ENCODE results near the gene ANKRD37.
A peak's percentile ranks its signal among the peaks of the same experiment; 100 is the strongest.

ANKRD37 gene

GRCh38 chr4:185384061-185384460 lies 12.6 kb upstream of the ANKRD37 start:
- TF ChIP-seq, protein P1, sequence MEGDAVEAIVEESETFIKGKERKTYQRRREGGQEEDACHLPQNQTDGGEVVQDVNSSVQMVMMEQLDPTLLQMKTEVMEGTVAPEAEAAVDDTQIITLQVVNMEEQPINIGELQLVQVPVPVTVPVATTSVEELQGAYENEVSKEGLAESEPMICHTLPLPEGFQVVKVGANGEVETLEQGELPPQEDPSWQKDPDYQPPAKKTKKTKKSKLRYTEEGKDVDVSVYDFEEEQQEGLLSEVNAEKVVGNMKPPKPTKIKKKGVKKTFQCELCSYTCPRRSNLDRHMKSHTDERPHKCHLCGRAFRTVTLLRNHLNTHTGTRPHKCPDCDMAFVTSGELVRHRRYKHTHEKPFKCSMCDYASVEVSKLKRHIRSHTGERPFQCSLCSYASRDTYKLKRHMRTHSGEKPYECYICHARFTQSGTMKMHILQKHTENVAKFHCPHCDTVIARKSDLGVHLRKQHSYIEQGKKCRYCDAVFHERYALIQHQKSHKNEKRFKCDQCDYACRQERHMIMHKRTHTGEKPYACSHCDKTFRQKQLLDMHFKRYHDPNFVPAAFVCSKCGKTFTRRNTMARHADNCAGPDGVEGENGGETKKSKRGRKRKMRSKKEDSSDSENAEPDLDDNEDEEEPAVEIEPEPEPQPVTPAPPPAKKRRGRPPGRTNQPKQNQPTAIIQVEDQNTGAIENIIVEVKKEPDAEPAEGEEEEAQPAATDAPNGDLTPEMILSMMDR (conservative IDR thresholded peaks at IDR 0.05; ENCODE audit: low read length) = no peak
- no peaks in the 10 kb centered on the region for H3K36me3 ChIP-seq (ENCODE audit: insufficient read depth, low read length)
- peaks cover 7% of the 10 kb centered on the region; the same call in 1 of the 2 replicates for H3K9me3 ChIP-seq (ENCODE audit: insufficient read depth, low read depth, low read length)
- peak overlapping the region; percentile 14 for H3K9ac ChIP-seq (ENCODE audit: low read depth, low read length, poor library complexity, severe bottlenecking)
- peaks cover 18% of the 10 kb centered on the region for H3K4me1 ChIP-seq (ENCODE audit: insufficient read depth, low read length, poor library complexity, severe bottlenecking)
- peaks cover 11% of the 10 kb centered on the region for H3K27me3 ChIP-seq (ENCODE audit: insufficient read depth, low read length, poor library complexity, severe bottlenecking)
- no peaks in the 10 kb centered on the region for H3K79me2 ChIP-seq (ENCODE audit: insufficient read depth, low read length)
- no peaks in the 10 kb centered on the region for H4K20me1 ChIP-seq (ENCODE audit: insufficient read depth, low read length, poor library complexity, severe bottlenecking)
- no peak overlapping the region for H2AFZ ChIP-seq (ENCODE audit: low read length)
- no peaks in the 10 kb centered on the region for H3K9me2 ChIP-seq (replicated peaks; ENCODE audit: low read depth, low read length)
- H3K4me2 ChIP-seq (ENCODE audit: low read depth, low read length, poor library complexity, severe bottlenecking) = peak overlapping the region; percentile 45
- H3F3A ChIP-seq (ENCODE audit: low read depth) = no peaks in the 10 kb centered on the region
- peak overlapping the region; percentile 45 for H3K4me3 ChIP-seq (ENCODE audit: low read length, poor library complexity, severe bottlenecking)

DNA sequence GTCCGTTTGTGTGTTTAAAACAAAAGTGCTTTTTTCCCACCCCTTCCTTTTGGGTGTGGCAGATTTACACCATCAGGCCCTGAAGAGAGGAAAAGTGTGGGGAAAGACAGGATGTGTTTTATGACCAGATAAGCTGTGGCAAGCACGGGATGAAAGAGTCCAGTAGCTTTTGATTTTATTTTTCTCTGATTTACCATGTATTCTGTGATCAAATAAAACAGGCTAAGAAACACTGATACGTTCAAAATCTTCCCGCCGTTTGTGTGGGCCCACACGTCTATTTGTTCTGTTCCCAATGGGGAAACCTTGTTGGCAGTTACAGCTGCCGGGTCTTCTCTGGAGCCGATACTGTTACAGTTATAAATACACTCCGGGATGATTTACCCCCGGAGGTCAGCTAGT lies 11.7 kb upstream of the ANKRD37 start:
- Histone ChIP-seq H3K79me2 (ENCODE audit: insufficient read depth, low read length) (no peaks in the 10 kb centered on the region), H3K9me3 (ENCODE audit: insufficient read depth, low read depth, low read length) (peaks cover 7% of the 10 kb centered on the region; the same call in 1 of the 2 replicates), H2AFZ (ENCODE audit: low read length) (no peak overlapping the region), H3K9ac (ENCODE audit: low read depth, low read length, poor library complexity, severe bottlenecking) (no peak overlapping the region), H3K36me3 (ENCODE audit: insufficient read depth, low read length) (no peaks in the 10 kb centered on the region), H3K27me3 (ENCODE audit: insufficient read depth, low read length, poor library complexity, severe bottlenecking) (peaks cover 6% of the 10 kb centered on the region), H4K20me1 (ENCODE audit: insufficient read depth, low read length, poor library complexity, severe bottlenecking) (no peaks in the 10 kb centered on the region), H3K4me3 (ENCODE audit: low read length, poor library complexity, severe bottlenecking) (peak overlapping the region; percentile 45), H3K4me1 (ENCODE audit: insufficient read depth, low read length, poor library complexity, severe bottlenecking) (peaks cover 18% of the 10 kb centered on the region), H3F3A (ENCODE audit: low read depth) (no peaks in the 10 kb centered on the region), H3K4me2 (ENCODE audit: low read depth, low read length, poor library complexity, severe bottlenecking) (peak overlapping the region; percentile 45), H3K9me2 (replicated peaks; ENCODE audit: low read depth, low read length) (no peaks in the 10 kb centered on the region)
- no peak for TF ChIP-seq EZH2phosphoT487 (IDR thresholded peaks at IDR 0.05; ENCODE audit: borderline replicate concordance)
- TF ChIP-seq, protein P1 (conservative IDR thresholded peaks at IDR 0.05; ENCODE audit: low read length) = no peak

DNA sequence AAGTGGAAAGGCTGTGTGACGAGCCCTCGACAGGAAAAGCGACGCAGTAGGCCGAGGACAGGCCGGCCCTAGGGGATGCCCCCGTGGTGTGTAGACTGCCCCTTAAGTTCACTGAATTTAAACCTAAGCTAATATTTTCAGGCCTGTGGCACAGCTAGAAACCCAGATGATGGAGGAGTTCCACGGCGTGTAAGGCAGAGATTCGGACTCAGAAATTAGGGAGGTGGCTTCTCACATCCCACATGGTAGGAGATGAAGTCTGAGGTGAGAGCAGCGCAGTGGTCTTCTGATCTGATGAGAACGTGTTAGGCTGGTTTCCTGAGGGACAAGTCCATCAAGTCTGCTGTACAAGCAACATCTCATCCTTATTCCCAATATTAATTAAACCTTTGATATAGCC lies 8.7 kb upstream of the ANKRD37 start:
- H2AFZ ChIP-seq (ENCODE audit: low read length) = no peak overlapping the region
- H3F3A ChIP-seq (ENCODE audit: low read depth) = peaks cover 2% of the 10 kb centered on the region; the same call in 1 of the 2 replicates
- H3K4me1 ChIP-seq (ENCODE audit: insufficient read depth, low read length, poor library complexity, severe bottlenecking) = peaks cover 18% of the 10 kb centered on the region
- peaks cover under 1% of the 10 kb centered on the region; the same call in 1 of the 2 replicates for H3K79me2 ChIP-seq (ENCODE audit: insufficient read depth, low read length)
- no peaks in the 10 kb centered on the region for H3K9me3 ChIP-seq (ENCODE audit: insufficient read depth, low read depth, low read length)
- no peaks in the 10 kb centered on the region for H4K20me1 ChIP-seq (ENCODE audit: insufficient read depth, low read length, poor library complexity, severe bottlenecking)
- H3K27me3 ChIP-seq (ENCODE audit: insufficient read depth, low read length, poor library complexity, severe bottlenecking) = no peaks in the 10 kb centered on the region
- no peak overlapping the region for H3K4me2 ChIP-seq (ENCODE audit: low read depth, low read length, poor library complexity, severe bottlenecking)
- H3K9me2 ChIP-seq (replicated peaks; ENCODE audit: low read depth, low read length) = no peaks in the 10 kb centered on the region
- TF ChIP-seq EZH2phosphoT487 (IDR thresholded peaks at IDR 0.05; ENCODE audit: borderline replicate concordance) = no peak
- TF ChIP-seq, protein P1 (conservative IDR thresholded peaks at IDR 0.05; ENCODE audit: low read length) = no peak
- no peak overlapping the region for H3K9ac ChIP-seq (ENCODE audit: low read depth, low read length, poor library complexity, severe bottlenecking)
- H3K4me3 ChIP-seq (ENCODE audit: low read length, poor library complexity, severe bottlenecking) = no peak overlapping the region
- H3K36me3 ChIP-seq (ENCODE audit: insufficient read depth, low read length) = no peaks in the 10 kb centered on the region

All from Loucy (cell line).